ENCODE data around the gene ZNF426.

ZNF426 gene

GRCh38 chr19:9494096-9494495 lies 44.3 kb downstream of the ZNF426 start:
- no peak for DNase-seq

GRCh38 chr19:9487016-9487415 lies 51.4 kb downstream of the ZNF426 start:
- DNase-seq, result no peak

GRCh38 chr19:9485140-9485539 lies 53.3 kb downstream of the ZNF426 start:
- DNase-seq, result no peak

DNA sequence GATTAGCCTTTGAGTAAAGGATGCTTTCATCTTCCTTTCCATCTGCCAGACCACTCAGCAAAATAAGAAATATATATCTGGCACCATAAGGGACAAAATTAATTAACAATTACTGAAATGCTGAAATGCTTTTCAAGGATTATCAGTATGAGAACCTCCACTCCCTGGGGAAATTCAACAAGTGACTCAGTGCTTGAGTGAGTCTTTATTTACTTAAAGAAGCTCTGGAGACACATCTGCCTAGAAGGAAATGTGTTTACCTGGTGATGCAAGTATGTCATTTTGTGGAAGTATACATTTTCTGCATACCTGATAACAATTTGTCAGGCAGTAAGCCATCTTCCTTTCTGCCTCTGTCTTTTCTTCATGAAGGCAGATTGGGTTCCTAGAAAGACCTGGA lies 63.5 kb downstream of the ZNF426 start:
- no peak for DNase-seq

All from SW 1271 (cell line).